ENCODE data around the gene KANSL1L. TPM values are rescaled to one million over a fixed set of nuclear protein-coding genes. Genes with fewer than 3 reads are reported as not detected.

KANSL1L gene
- total RNA-seq, 1 donor from 2014 or later, result 34.4 TPM

DNA sequence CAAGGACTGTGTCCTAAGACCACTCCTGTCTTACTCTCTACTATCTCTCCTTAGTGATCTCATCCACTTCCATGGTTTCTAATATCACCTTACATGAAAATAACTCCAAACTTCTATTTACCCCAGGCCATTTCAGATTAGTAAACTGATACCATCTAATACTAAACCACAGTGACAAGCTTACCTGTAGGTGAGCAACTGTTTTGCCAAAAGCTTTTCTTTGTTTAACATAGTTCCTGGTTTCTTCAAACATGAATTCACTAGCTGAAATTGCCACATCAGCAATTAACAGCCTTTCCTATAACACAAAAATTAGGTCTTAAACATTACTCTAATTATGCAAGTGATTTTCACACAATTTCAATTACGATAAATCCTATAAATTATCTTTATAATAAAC lies 31.9 kb upstream of the KANSL1L start:
- no peaks in the 10 kb centered on the region for H3K36me3 ChIP-seq
- no peaks in the 10 kb centered on the region for H3K27me3 ChIP-seq (ENCODE audit: low read depth)
- DNase-seq, result no peak
- no peak overlapping the region for H3K4me3 ChIP-seq
- intact Hi-C loops (cut with DNase I), result no loop called here
- no peaks in the 10 kb centered on the region for H3K9me3 ChIP-seq
- ATAC-seq, result no peak
- H3K27ac ChIP-seq, result no peak overlapping the region
- H3K4me1 ChIP-seq, result peaks cover 7% of the 10 kb centered on the region
- TF ChIP-seq, protein P1, sequence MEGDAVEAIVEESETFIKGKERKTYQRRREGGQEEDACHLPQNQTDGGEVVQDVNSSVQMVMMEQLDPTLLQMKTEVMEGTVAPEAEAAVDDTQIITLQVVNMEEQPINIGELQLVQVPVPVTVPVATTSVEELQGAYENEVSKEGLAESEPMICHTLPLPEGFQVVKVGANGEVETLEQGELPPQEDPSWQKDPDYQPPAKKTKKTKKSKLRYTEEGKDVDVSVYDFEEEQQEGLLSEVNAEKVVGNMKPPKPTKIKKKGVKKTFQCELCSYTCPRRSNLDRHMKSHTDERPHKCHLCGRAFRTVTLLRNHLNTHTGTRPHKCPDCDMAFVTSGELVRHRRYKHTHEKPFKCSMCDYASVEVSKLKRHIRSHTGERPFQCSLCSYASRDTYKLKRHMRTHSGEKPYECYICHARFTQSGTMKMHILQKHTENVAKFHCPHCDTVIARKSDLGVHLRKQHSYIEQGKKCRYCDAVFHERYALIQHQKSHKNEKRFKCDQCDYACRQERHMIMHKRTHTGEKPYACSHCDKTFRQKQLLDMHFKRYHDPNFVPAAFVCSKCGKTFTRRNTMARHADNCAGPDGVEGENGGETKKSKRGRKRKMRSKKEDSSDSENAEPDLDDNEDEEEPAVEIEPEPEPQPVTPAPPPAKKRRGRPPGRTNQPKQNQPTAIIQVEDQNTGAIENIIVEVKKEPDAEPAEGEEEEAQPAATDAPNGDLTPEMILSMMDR (IDR thresholded peaks at IDR 0.05), result no peak

DNA sequence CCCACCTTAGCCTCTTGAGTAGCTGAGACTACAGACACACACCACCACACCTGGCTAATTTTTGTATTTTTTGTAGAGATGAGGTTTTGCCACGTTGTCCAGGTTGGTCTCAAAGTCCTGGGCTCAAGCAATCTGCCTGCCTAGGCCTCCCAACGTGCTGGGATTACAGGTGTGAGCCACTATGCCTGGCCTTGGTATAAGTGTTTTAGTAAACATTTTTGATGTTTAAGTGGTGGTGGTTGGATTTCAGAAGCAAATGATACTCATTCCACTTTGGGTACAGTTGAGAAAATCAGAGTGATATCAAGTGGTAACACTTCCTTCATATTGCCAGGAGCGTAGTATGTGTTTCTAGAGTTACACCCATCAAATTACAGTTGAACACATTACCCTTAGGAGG lies 28.6 kb upstream of the KANSL1L start:
- DNase-seq (no peak), ATAC-seq (peak; percentile 69 to 81)
- H3K4me3 ChIP-seq, result no peak overlapping the region
- peaks cover 15% of the 10 kb centered on the region for H3K4me1 ChIP-seq
- H3K27me3 ChIP-seq (ENCODE audit: low read depth), result no peaks in the 10 kb centered on the region
- no peak overlapping the region for H3K27ac ChIP-seq
- intact Hi-C loops (cut with DNase I), result no loop called here
- H3K9me3 ChIP-seq, result no peaks in the 10 kb centered on the region
- H3K36me3 ChIP-seq, result no peaks in the 10 kb centered on the region
- TF ChIP-seq, protein P1 (IDR thresholded peaks at IDR 0.05), result no peak

DNA sequence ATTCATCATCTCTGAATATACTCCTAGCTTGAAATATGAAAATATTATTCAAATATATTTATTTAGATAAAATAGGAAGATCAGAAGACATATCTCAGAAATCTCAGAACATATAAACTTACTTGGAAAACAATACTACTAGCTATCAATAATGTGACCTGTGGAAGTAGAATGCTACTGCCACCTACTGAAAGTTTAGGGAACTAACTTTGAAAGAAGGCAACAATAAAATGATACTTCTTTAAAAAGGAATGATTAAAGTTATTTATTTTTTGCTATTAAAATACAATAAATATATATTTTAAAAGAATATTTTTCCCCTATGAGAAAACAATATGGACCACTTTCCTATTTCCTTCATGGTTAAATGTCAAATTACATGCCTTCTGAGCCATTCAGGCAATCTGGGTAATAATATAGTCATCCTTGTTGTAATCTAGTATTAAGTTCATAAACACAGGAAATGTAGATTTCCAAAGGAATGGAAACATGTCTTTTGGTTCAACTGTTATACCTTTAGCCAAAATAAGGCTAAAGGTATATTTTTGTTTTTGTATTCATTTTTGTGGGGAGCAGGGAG lies 28.1 kb upstream of the KANSL1L start:
- Histone ChIP-seq H3K36me3 (no peaks in the 10 kb centered on the region), H3K4me1 (peaks cover 16% of the 10 kb centered on the region), H3K9me3 (no peaks in the 10 kb centered on the region), H3K27ac (no peak overlapping the region), H3K27me3 (ENCODE audit: low read depth) (no peaks in the 10 kb centered on the region), H3K4me3 (no peak overlapping the region)
- DNase-seq (no peak), ATAC-seq (peak; percentile 48 to 66)
- TF ChIP-seq, protein P1 (IDR thresholded peaks at IDR 0.05), result peak; percentile 67
- intact Hi-C loops (cut with DNase I), result no loop called here

DNA sequence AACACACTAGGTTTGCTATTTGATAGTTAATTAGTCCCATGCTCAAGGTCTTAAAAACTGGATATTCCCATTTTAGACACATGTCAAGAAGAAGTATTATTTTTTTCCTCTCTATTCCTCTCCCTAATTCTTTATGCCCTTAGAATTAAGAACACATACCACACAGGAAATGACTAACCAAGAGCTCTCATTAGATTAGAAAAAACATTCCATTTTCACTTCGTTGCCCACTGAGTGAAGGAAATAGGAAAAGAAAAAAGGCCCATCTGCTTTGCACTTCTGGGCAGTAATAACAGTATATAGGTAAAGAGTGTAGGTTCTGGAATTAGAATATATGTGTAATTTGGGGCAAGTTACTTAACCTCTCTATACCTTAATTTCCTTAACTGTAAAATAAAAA lies 27.1 kb upstream of the KANSL1L start:
- DNase-seq (no peak), ATAC-seq (no peak)
- Histone ChIP-seq H3K27me3 (ENCODE audit: low read depth) (no peaks in the 10 kb centered on the region), H3K4me1 (peaks cover 16% of the 10 kb centered on the region), H3K4me3 (no peak overlapping the region), H3K9me3 (no peaks in the 10 kb centered on the region), H3K27ac (no peak overlapping the region), H3K36me3 (no peaks in the 10 kb centered on the region)
- intact Hi-C loops (cut with DNase I), result no loop called here
- TF ChIP-seq, protein P1 (IDR thresholded peaks at IDR 0.05), result no peak

DNA sequence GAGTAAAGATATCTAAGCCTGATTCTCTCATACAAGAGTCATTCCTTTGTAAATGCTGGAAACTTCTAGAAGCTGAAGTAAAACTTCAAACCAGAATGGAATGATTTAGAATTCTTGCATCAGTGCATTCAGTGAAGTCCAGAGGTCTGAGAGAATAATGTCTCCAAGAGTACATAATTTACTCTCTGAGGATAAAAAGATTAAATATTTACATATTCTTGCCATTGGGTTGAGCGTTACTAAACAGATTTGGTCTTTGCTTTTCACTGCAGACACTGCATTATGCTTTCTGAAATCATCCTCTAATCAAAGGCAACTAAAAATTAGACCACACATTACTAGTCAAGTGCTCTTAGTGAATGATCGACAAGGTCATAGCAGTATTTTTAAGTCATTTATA lies 26.5 kb upstream of the KANSL1L start:
- intact Hi-C loops (cut with DNase I), result no loop called here
- Histone ChIP-seq H3K9me3 (no peaks in the 10 kb centered on the region), H3K4me1 (peaks cover 16% of the 10 kb centered on the region), H3K27me3 (ENCODE audit: low read depth) (no peaks in the 10 kb centered on the region), H3K27ac (no peak overlapping the region), H3K4me3 (no peak overlapping the region), H3K36me3 (no peaks in the 10 kb centered on the region)
- TF ChIP-seq, protein P1 (IDR thresholded peaks at IDR 0.05), result no peak
- ATAC-seq, result no peak
- DNase-seq, result no peak

All from lower lobe of right lung (tissue), 2 donors.